CD4-positive, alpha-beta T cell treated with Interleukin-2 at 100 ng/mL for 4 hours (primary cell): ENCODE results near the gene RMDN3.

Experiments used
- DNase-seq: peaks from one replicate; pipeline ENCODE4 v3.0.0-alpha.2; 2020; ENCODE audit warnings: low spot score

The RMDN3 gene

DNA sequence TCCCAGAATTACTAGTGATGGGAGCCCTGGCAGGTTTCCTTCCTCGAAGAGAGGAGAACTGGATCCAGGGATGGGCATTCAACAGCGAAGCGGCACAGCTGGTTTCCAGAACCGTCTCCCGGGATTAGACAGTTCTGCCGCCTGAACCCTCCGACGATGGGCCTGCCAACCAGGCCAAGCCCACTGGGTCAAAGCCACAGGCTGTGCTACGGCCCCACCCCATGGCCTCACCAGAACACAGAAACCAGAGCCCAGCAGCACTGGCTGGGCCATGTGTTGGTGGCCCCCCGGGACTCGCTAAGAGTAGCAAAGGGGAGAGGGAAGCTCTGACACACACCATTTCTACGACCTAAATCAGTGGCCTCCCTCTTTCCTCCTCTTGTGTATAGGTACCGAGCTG, 17.0 kb upstream of the RMDN3 start:
- no peak for DNase-seq

DNA sequence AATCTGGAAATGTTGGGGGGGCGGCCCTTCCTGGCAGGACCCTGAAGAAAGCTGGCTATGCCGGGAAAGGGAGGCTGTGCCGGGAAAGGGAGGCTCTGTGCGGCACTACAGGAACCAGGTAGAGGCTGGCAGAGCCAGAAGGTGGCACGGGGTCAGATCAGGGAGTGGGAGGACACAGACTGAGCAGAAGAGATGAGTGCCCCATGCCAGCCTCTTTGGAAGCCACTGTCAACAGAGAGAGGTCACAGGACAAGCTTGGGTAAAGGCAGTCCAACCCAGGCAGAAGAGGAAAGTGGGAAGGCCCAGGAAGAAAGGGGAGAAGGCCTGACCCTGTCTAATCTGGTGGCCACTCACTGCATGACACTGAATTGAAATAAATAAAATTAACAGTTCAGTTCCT, 16.2 kb upstream of the RMDN3 start:
- no peak for DNase-seq

- DNase-seq, result no peak
Observed at GRCh38 chr15:40770147-40770721, 15.2 kb upstream of the RMDN3 start.

- DNase-seq, result peak; percentile 56
Observed at GRCh38 chr15:40769274-40770146, 14.5 kb upstream of the RMDN3 start, which contains the start of gene C15orf62. TSS of gene C15orf62 (plus strand) at chr15:40769980. CDS start at chr15:40770496, 516 bp downstream.

GRCh38 chr15:40768521-40769273, 13.6 kb upstream of the RMDN3 start:
- no peak for DNase-seq

DNA sequence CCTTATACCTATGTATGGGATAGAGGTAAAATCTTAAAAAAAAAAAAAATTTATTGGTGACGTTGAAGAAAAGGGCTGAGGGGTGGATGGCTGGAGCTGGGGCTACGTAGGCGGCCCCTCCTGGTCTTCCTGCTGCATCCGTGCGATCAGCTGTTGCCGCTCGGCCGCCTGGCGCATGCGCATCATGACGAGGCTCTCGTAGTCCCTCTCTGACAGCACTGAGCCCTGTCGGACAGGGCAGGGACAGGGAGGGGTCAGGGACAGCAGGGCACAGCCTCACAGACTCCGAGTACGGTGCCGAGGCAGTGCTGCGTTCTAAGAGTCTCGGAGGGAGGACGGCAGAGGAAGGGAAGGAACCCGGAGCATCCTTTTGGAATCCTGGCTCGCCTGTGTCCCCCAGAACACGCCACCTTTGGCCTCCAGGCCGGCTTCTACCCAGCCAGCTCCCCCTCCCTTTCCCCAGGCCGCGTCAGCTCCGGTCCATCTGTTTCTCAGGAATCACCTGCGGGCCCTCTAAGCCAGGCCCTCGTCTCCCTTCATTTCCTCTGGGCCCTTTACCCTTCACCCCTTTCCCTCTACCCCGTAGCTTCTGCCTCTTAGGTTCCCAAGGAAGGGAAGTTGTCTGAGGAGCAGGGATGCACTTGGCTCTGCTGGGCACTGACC, 12.9 kb upstream of the RMDN3 start:
- DNase-seq, result no peak

DNA sequence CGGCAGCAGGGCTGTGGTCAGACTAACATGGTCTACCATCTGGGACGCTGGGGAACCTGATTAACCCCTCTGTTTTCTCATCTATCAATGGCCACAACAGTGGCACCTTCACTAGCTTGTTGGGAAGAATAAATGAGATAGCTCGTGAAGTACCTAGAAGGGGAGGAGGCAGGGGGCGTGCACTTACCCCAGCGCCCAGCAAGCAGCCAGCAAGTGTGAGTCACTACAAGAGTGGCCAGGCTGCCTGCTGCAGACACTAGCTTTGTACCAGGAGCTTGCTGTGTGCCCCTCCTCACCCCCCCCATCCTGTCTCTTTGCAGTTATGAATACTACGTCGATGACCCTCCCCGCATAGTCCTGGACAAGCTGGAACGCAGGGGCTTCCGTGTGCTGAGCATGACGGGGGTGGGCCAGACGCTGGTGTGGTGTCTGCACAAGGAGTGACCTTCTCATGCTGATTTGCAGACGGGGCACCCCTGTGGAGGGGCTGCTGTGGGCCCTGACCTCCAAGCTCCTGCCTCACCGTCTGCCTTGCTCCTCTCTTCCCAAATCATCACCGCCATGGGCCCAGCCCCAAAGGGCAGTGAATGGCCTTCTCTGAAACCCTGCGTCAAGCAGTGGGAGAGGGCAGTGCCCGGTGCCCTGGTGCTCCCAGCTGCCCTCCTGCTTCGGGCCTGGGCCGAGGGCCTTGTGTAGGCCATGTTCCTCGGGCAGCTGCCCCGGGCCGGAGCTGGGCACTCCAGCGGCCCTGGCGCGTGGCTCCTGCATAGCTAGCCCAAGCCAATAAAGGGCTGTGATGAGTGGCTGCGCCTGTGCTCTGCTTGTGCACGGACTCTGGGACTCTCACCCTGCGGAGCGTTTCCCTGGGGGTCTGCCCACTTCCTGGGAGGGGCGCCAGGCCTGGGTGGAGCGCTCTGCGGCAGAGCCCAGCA, 12.1 kb upstream of the RMDN3 start:
- no peak for DNase-seq

- DNase-seq, result no peak
Observed at GRCh38 chr15:40766194-40766815, 11.3 kb upstream of the RMDN3 start.

DNA sequence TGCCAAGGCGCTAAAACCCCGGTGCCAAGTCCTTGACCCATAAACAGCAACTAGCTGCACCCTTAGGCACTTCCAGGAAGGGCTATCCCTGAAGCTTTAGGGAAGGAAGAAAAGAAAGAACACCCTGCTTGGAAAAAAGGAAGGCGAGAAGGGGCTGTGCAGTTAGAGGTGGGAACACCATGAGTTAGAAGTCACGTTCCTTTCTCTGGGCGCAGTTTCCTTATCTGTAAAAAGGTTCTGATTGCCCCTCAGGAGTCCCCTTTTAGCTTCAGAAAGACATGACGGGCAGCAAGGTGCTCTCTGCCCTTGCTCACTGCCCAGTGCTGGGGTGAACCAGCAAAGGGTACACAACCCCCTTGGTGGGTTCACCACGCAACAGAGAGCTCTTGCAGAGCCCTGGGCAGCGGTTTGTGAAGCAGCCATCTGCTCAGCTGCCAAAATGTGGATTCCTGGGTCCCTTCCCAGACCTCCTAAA, 9.6 kb upstream of the RMDN3 start:
- no peak for DNase-seq

DNA sequence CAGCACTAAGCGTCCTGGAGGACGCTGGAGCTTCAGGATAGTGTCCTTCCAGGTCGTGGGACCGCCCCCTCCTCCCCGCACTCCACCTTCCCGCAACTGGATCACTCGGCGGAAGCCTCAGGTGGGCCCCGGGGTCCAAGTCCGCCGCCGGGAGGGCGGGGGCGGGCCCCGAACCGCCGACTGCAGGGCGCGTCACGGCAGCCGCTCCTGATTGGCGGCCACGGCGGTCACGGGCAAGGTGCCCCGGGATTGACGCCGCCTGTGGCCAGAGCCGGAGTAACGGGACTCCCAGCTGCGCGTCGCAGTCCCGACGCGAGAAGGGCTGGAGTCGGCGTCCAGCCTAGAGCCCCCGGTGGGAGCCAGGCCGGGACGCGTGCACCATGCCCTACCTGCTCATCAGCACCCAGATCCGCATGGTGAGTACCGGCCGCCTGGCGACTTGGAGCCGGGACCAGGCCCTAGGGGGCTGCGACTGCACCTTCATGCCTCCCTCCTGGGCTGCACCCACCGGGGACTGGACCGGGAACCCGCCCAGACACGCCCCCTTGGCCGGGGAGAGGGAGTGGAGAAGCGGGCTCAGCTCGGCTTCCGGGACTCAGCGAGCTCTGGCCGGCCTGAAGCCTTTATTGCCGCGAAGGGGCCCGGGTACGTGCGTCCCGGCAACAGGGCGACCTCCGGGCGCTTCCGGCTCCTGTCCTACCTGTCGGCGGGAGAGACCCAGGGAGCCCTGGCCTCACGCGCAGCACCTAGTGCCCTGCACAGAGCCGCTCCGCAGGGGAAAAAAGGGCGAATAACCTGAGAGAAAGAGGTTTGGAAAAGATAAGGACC, 9.0 kb upstream of the RMDN3 start, which contains the start of gene GCHFR:
GCHFR (plus strand) TSS at position 268 of the 828 bp plus-strand sequence; CDS start at position 381, 113 bp downstream.
- DNase-seq, result peak; percentile 60

DNA sequence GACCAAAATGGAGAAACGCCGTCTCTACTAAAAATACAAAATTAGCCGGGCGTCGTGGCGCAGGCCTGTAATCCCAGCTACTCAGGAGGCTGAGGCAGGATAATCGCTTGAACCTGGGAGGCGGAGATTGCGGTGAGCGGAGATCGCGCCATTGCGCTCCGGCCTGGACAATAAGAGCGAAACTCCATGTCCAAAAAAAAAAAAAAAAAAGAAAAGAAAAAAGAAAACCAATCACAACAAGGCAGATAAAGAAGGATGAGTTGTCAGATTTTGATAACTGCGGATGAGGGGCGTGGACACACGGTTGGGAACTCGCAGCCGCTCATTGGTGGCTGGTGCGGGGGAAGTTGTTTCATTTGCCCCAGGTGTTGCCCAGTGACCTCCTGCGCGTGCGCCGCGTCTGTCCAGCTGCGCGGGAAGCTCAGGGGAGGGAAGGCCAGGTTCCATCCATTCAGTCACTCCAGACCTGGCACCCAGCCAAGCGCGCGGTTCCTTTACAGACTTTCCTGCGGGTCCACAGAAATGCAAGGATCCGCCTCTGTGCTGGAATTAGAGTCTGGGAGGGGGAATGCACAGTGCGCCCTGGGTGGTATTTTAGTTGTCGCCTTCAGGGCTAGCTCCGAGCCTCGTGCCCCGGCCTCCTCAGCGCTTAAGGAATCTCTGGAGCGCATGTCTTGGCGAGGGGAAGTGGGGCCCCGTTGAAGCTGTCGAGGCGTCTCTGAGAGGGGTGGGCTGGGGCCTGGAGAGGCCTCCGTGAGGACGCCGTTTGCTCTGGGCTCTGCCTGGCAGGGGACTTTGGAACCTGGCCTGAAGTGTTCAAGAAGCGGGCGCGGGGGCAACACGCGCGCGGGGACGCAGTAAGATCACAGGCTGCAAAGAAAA, 8.1 kb upstream of the RMDN3 start:
- peak; percentile 11 for DNase-seq

GRCh38 chr15:40759961-40760360, 4.9 kb upstream of the RMDN3 start:
- no peak for DNase-seq

DNA sequence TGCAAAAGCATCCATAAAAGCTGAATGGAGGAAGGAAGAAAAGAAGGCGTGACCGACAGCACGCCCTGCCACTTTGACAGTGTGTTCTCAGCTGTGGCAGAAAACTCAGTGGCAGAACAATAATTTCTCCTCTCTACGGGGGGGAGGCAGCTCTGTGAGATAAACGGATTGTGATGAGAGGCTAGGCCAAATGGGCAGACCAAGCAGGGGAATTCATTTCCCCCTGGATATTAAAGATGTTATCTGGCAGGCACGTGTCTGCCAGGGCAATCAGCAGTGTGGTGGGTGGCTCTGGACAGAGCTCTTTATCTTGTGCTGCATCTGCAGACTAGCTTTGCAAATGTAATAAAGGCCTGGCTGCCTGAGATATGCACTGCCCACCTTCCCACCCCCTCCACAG, 1.9 kb upstream of the RMDN3 start:
- DNase-seq, result no peak

DNA sequence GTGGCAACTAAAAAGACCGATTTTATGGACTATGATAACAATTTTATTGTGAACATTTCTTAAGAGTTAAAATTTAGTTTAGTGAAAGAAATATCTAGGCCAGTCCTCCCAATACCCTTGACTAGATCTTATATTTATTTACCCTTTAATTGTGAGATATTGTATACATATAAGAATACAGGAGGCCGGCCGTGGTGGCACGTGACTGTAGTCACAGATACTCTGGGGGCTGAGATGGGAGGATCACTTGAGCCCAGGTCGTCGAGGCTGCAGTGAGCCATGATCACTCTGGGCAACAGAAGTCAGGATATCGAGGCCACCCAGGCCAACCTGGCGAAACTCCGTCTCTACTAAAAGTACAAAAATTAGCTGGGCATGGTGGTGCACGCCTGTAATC, 756 bp upstream of the RMDN3 start:
- no peak for DNase-seq

- DNase-seq, result no peak
Observed at GRCh38 chr15:40754574-40754882, 526 bp downstream of the RMDN3 start.

DNA sequence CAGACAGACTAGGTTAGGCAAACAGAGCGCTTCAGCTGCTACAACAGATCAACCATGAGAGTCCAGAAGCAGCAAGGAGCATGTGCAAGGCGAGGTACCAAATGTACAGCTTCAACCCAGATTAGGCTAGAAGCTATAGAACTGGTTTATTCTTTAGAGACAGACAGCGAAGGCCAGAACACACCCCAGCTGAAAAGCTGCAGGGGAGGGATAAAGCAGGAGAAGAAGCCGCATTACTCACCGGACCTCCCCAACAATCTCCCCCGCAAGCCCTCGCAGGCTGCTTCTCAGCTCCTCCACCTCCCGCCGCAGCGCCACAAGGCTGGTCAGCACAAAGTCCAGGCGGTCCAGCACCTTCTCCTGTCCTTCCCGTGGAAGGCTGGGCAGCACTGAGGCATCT, 3.3 kb downstream of the RMDN3 start:
- DNase-seq, result no peak

GRCh38 chr15:40750885-40751284, 4.2 kb downstream of the RMDN3 start:
- no peak for DNase-seq

DNA sequence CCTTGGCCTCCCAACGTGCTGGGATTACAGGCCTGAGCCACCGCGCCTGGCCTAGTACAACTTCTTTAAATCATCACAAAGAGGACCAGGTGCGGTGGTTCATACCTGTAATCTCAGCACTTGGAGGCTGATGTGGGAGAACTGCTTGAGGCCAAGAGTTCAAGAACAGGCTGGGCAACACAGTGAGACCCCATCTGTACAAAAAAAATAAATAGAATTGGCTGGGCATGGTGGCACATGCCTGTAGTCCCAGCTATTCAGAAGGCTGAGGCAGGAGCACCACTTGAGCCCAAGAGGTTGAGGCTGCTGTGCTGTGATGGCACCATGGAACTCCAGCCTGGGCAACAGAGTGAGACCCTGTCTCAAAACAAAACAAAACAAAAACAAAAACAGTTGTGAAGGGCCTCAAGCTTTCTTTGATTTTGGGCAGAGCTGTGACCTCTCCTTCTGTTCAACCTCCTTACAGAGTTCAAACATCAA, 5.9 kb downstream of the RMDN3 start:
- DNase-seq, result no peak
